GM10248 (cell line): Measurements from ENCODE around the gene NGRN.
"Not testable (repeated sequence)": the region's sequence is repeated elsewhere in the genome, so short reads cannot be mapped to it uniquely, and the experiment has no call there.

Experiments
- CTCF ChIA-PET: fragments of 300-600 bp; sonication (Branson Sonifier 250); formaldehyde crosslinking; extraction: SDS; loops from one replicate; lab custom pipeline; 2021; ENCODE audit warnings: antibody characterized with exemption; lab: Yijun Ruan, JAX
- POLR2A ChIA-PET: fragments of 350-650 bp; sonication (Branson Sonifier 250); formaldehyde crosslinking; extraction: SDS; loops from one replicate; lab custom pipeline; 2020; ENCODE audit warnings: antibody characterized with exemption; lab: Yijun Ruan, JAX
- DNase-seq: peaks from one replicate; pipeline ENCODE4 v3.0.0; 2012; ENCODE audit errors: extremely low spot score
- TF ChIP-seq, protein P1 (sequence below): IDR thresholded peaks from 2 replicates; pipeline ENCODE4 v1.5.1; 2012; ENCODE audit warnings: mild to moderate bottlenecking, low read depth; ENCODE audit errors: extremely low read depth, missing control alignments, control extremely low read depth

The NGRN gene

DNA sequence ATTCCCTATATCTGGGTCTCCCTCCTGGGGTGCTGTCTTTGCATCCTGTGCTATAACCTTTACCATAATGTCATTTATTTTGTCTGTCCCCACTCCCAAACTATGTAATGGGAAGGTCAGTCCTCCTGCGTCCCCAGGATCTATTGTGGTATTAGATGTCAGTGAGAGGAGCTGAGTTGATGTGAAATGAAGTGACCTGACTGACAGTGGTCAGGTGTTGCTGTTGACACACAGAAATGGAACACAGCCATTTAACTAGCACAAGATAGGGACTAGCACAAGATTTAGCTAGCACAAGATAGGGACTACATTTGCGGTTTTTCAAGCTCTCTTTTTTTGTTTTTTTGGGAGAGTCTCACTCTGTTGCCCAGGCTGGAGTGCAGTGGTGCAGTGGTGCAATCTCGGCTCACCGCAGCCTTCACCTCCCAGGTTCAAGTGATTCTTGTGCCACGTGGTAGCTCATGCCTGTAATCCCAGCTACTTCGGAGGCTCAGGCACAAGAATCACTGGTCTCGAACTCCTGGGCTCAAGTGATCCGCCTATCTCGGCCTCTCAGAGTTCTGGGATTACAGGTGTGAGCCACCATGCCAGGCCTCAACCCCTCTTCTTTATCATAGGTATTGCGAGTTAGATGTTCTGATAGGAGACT is 5.2 kb downstream of the NGRN start:
- POLR2A ChIA-PET: interaction anchor here (0.8 to 1.7 kb wide), 2 partner anchors 22 to 37 kb away, joined by 3 read pairs; partner anchors contain the start of genes CIB1 and GDPGP1
- TF ChIP-seq, protein P1, sequence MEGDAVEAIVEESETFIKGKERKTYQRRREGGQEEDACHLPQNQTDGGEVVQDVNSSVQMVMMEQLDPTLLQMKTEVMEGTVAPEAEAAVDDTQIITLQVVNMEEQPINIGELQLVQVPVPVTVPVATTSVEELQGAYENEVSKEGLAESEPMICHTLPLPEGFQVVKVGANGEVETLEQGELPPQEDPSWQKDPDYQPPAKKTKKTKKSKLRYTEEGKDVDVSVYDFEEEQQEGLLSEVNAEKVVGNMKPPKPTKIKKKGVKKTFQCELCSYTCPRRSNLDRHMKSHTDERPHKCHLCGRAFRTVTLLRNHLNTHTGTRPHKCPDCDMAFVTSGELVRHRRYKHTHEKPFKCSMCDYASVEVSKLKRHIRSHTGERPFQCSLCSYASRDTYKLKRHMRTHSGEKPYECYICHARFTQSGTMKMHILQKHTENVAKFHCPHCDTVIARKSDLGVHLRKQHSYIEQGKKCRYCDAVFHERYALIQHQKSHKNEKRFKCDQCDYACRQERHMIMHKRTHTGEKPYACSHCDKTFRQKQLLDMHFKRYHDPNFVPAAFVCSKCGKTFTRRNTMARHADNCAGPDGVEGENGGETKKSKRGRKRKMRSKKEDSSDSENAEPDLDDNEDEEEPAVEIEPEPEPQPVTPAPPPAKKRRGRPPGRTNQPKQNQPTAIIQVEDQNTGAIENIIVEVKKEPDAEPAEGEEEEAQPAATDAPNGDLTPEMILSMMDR: no peak
- CTCF ChIA-PET: interaction anchor here (1.1 to 1.6 kb wide), 5 partner anchors 9 to 31 kb away, joined by 3 to 6 read pairs (median 4); no protein-coding TSS in a partner anchor

DNA sequence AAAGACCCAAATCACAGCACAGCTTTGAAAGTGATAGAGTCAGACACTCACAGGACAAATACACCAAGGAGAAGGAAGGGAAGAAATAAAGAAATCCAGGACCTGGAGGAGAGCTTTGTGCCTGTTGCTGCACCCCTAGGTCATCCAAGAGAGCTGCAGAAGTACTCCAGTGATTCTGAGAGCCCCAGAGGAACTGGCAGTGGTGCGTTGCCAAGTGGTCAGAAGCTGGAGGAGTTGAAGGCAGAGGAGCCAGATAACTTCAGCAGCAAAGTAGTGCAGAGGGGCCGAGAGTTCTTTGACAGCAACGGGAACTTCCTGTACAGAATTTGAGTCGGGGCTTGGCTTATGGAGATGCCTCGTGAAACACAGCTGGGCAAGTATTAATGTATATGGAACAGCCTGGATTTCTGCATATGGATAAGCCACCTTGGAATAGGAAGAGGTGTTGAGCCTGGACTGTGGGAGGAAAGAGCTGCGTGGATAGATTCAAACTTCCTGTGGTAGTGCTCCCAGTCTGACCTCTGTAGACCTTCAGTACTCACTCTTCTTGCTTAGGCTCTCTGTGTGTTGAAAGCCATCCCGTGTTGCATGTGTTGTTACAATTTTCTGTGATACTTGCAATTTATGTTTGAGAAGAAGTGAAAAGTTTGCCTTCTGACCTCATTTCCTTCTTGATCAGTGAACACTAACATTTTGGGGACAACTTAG is 6.1 kb downstream of the NGRN start:
- ChIA-PET POLR2A (interaction anchor here (0.5 to 1.7 kb wide), 3 partner anchors 23 to 111 kb away, joined by 3 to 4 read pairs (median 3); partner anchors contain the start of genes CIB1 and GDPGP1), CTCF (interaction anchor here (1.4 kb wide), 1 partner anchor 9 kb away, joined by 3 read pairs; no protein-coding TSS in a partner anchor)
- TF ChIP-seq, protein P1: no peak
- no peak for DNase-seq

More for the DNA sequence above, 5.2 kb downstream of the NGRN start:
- DNase-seq: no peak

DNA sequence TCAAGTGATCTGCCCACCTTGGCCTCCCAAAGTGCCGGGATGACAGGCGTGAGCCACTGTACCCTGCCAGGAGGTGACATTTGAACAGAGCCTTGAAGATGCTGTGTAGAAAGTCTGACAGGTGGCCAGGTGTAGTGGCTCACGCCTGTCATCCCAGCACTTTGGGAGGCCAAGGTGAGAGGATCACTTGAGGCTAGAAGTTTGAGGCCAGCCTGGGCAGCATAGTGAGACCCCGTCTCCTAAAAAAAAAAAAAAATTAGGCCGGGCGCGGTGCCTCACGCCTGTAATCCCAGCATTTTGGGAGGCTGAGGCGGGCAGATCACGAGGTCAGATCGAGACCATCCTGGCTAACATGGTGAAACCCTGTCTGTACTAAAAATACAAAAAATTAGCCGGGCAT is 13.0 kb downstream of the NGRN start:
- DNase-seq, CTCF ChIA-PET: not testable (repeated sequence)
- POLR2A ChIA-PET: interaction anchor here (0.7 kb wide), 1 partner anchor 331 kb away, joined by 5 read pairs; no protein-coding TSS in a partner anchor

DNA sequence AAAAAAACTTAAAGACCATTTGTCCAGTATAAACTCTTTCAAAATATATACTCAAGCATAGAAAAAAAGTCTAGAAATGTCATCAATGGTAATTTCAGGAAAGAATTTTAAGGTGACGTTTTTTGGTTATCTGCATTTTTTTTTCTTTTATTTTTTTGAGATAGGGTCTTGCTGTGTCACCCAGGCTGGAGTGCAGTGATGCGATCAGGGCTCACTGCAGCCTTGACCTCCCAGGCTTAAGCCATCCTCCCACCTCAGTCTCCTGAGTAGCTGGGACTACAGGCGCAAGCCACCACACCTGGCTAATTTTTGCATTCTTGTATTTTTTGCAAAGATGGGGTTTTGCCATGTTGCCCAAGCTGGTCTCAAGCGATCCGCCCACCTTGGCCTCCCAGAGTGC is 15.3 kb downstream of the NGRN start:
- CTCF ChIA-PET: interaction anchor here (1.2 to 1.3 kb wide), 2 partner anchors 10 to 12 kb away, joined by 3 to 8 read pairs; no protein-coding TSS in a partner anchor
- POLR2A ChIA-PET, DNase-seq: not testable (repeated sequence)

DNA sequence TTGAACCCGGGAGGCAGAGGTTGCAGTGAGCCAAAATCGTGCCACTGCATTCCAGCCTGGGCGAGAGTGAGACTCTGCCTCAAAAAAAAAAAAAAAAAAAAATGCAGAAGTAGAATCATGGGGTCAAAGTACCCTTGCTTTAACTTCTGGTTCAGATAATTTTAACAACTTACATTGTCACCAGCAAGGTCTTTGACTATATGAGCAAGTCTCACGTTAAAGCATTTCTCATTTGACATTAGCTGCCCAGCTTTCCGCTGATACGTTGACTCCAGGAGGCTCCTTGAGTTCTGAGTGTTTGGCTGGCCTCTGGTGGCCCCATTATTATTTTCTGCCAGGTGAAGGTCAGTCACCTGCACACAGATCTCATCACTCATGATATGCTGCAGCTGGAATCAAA is 16.2 kb downstream of the NGRN start:
- DNase-seq, POLR2A ChIA-PET: not testable (repeated sequence)
- CTCF ChIA-PET: interaction anchor here (1.6 to 2.6 kb wide), 2 partner anchors 11 to 20 kb away, joined by 6 to 23 read pairs; no protein-coding TSS in a partner anchor

DNA sequence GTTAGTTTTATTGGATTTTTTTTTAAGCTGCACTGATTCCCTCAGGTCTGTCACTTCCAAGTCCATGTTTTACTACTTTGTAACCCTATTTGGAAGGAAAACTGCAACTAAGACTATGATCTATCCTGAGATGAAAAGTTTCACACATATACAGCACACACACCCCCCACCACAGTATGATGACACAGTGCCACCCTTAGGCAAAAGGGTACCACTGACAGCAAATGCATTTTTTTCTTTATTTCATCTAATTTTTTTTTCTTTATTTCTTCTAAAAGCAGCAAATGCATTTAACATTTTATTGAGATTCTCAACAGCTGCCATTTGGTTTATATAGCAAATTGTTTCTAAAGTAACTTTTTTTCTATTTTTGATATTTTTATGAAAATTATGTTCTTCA is 21.2 kb downstream of the NGRN start:
- TF ChIP-seq, protein P1: peak; percentile 73
- peak; percentile 47 for DNase-seq
- ChIA-PET POLR2A (no interaction called here), CTCF (interaction anchor here (0.7 to 2.1 kb wide), 8 partner anchors 9 to 557 kb away, joined by 3 to 14 read pairs (median 4); partner anchors contain the start of gene CIB1)

DNA sequence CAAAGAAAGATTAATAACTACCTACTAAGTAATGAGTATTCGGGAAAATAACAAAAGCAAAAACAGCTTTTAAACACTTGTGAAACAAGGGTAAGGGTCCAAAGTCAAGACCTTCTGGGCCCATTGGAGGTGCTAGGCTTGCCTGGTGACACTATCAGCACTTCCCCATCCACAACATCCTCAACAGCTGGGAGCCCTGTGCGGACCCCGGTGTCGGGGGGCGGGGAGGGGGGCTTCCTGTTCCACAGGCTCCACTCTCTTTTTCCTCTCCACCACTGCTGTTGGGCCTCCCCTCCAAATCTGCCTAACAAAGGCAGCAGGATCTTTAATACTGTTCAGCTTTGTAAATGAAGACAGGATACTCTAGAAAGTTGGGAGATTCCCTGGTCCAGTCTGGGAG is 21.6 kb downstream of the NGRN start:
- CTCF ChIA-PET: interaction anchor here (0.7 to 2.1 kb wide), 10 partner anchors 9 to 556 kb away, joined by 3 to 14 read pairs (median 3); partner anchors contain the start of genes CIB1 and IDH2
- TF ChIP-seq, protein P1: no peak
- POLR2A ChIA-PET: no interaction called here
- no peak for DNase-seq
